HG03095 (cell line): ENCODE measurements around the gene CRTAC1.
"Not testable (repeated sequence)": the region's sequence is repeated elsewhere in the genome, so short reads cannot be mapped to it uniquely, and the experiment has no call there.

Source experiments
- ATAC-seq: cut with Tn5 transposase; IDR thresholded peaks from one replicate; pipeline ENCODE4 v1.9.1; 2021; ENCODE audit warnings: moderate library complexity; ENCODE audit not compliant: unreplicated experiment

The CRTAC1 gene

DNA sequence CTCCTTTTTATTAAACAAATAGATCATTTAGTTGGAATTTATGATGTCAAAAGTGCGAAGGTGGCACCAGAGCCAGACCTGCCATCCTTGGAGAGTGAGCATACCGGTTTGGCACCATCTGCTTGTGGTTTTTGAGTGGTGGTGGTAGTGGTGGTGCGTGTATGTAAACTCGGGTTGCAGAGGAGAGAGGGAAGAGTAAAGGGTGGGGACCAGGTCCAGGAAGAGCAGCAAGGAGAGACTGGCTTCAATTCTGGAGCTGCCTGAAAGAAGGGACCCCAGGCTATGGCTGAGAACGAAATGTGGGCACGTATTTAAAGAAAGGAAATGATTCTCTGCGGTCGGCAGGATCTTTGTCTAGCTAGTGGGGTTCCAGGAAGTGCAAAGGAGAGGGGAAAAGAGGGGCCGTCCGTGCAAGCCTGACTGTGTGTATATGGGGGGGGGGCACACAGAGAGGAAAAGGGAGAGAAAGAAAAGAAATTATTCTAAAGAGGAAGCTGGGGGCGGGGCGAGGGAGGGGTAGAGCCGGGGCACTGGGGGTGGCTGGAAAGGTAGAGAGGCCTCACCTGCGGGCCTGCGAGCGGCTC lies 181.2 kb downstream of the CRTAC1 start:
- peak; percentile 7 for ATAC-seq

DNA sequence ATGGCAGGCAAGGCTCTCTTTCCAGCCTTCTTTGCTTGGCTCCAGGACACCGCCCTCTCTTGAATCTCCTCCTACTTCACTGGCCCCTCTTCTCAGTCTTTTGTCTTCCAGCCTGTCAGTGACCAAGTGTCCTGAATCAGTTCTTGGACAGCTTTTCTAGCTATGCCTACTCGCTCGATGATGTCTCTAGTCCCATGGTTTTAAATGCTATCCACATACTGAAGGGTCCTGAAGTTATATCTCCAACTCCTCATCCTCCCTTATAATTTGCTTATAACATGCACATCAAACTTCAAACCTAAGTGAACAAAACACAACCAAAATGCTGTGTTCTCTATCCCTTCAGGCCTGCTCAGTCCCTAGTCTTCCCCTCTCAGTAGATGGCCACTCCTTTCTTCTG lies 185.7 kb downstream of the CRTAC1 start:
- ATAC-seq: no peak

DNA sequence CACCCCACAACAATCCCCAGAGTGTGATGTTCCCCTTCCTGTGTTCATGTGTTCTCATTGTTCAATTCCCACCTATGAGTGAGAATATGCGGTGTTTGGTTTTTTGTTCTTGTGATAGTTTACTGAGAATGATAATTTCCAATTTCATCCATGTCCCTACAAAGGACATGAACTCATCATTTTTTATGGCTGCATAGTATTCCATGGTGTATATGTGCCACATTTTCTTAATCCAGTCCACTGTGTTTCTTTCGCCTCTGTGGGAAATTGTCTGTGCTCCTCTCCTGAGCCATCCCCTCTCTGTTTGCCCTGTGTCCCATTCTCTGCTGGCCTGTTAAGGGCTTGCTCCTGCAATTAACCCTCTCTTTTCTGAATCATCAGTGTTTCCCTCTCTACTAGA lies 186.4 kb downstream of the CRTAC1 start:
- not testable (repeated sequence) for ATAC-seq

DNA sequence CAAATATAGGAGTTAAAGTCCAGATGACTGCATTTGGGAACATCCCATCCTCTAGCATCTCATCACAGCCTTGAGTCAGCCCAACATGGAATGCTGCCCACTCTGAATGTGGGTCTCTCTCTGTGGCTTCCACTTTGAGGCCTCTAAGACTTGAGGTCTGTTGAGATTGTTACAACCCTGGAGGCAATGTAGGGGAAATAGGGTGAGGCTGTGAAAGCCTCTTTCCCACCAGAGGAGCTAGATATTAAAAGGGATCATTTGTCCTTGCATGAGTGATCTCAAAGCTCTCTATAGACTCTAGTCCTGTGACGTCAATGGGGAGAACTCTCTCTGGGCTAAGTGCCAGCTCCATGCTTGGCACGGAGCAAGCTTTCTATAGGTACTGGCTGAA lies 187.1 kb downstream of the CRTAC1 start:
- no peak for ATAC-seq

DNA sequence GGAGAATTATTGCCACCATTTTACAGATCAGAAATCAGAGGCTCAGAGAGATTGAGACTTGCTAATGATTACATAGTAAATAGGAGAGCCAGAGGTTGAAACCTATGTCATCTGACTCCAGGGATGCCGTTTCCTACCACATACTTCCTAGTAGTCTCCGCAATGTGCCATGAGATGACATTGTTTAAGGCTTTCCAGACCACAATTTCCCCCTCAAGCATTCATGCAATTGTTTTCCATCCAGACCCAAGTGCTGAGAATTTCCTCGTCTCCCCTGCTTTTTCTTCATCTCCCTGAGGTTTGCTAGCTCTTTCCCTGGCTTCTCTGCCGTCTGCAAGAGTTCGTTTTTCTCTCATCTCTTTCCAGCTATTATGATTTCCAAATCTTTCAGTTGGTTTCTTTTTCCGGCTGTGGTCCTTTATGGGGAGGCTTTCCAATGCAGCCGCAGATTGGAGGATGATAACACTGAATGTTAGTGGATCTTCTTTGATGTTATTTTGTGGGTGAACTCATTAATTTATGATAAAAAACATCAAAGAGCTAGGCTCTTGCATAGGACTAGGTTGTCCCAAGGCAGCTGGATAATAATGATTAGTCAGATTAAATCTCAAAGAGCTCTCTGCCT lies 187.7 kb downstream of the CRTAC1 start:
- no peak for ATAC-seq

DNA sequence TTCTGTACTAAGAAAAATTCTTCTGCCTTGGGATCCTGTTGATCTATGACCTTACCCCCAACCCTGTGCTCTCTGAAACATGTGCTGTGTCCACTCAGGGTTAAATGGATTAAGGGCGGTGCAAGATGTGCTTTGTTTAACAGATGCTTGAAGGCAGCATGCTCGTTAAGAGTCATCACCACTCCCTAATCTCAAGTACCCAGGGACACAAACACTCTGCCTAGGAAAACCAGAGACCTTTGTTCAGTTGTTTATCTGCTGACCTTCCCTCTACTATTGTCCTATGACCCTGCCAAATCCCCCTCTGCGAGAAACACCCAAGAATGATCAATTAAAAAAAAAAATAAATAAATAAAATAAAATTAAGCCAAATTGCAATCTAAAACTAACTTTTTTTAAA lies 188.3 kb downstream of the CRTAC1 start:
- ATAC-seq: not testable (repeated sequence)

DNA sequence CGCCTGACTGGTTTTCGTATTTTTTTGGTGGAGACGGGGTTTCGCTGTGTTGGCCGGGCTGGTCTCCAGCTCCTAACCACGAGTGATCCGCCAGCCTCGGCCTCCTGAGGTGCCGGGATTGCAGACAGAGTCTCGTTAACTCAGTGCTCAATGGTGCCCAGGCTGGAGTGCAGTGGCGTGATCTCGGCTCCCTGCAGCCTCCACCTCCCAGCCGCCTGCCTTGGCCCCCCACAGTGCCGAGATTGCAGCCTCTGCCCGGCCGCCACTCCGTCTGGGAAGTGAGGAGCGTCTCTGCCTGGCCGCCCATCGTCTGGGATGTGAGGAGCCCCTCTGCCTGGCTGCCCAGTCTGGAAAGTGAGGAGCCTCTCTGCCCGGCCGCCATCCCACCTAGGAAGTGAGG lies 189.3 kb downstream of the CRTAC1 start:
- ATAC-seq: not testable (repeated sequence)

DNA sequence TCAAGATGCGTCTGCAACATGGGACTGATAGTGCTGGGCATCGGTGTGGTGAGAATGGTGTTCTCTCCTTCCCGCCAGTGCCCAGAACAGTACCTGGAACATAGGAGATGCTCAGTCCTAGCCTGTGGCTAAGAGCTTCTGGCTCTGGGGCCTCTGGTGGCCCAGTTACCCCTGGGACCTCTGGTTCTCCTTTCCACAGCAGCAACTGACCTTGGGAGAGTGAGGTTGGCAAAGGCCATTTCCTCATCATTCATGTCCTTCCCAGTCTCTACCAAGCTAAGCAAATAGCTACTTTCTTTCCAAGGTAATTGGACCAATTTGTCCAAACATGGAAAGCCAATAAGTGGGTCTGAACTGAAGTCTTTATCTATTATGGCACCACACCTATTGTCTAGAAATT lies 192.3 kb downstream of the CRTAC1 start:
- no peak for ATAC-seq

DNA sequence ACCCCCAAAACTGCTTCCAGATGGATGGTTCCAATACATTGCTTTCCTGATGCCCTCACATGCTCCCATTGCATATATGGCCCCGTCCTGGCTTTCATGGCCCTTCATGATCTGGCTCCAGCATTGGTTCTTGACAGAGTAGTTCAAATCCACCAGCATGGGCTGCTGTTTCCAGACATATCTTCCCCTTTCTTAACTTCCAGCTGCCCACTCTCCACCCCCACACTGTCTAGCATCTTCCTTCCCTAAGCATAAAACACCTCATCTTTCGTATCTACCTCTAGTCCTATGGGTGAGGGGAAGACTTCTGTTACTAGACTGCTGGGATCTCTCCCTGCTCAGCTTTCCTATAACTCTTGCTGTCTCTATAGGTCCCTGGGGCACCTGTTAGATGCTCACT lies 194.0 kb downstream of the CRTAC1 start:
- no peak for ATAC-seq

DNA sequence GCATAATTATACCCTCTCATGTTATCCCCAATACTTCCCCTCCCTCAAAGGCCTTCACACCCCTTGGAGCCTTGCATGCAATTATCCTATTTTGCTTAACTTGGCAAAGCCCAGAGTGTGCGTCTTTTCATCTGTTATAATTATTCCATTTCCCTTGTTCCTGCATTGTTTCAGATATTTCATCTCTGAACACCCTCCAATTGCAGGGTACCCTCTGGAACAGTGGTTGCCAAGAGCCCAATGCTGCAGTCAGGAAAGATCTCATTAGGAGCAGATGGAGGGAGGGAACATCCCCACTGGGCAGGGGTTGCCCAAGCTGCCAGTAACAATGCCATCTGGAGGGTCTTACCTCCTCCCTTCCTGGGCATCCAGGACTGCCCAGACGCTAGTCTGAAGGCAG lies 199.2 kb downstream of the CRTAC1 start:
- no peak for ATAC-seq

DNA sequence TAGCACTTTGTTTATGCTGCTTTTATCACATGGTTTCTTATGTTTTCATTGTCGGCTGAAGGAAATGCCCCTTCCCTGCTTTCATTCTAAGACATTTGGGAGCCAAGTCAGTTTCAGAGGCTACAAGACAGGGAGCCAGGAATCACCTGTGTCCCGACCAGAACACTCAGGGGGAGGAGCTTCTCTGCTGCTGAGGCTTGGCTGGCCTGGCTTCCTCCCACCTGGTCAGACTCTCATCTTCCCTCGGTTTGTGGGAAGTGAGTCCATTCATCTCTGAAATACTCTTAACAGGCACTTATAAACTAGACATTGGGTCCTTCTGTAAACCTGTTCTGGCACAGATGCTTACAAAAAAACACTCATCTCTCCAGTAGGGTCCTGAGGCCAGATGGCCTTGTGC lies 200.4 kb downstream of the CRTAC1 start:
- ATAC-seq: no peak

DNA sequence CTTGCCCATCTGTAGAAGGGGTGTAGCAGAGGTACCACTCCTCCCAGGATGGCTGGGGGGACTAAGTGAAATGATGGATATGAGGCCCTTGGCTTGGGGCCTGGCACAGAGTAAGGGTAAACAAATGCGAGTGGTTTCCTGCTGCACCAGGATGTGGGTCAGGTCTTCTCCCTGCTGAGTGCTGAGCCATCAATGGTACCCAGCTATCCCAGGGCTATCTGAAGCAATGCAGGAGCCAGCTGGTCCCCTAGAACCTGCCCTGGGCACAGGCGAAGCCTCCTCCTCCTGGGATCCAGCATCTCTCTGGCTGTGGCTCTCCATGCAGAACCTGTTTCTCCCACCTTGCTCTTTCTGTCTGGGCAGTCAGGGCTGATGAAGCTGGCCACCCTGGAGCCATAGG lies 201.7 kb downstream of the CRTAC1 start:
- ATAC-seq: no peak

DNA sequence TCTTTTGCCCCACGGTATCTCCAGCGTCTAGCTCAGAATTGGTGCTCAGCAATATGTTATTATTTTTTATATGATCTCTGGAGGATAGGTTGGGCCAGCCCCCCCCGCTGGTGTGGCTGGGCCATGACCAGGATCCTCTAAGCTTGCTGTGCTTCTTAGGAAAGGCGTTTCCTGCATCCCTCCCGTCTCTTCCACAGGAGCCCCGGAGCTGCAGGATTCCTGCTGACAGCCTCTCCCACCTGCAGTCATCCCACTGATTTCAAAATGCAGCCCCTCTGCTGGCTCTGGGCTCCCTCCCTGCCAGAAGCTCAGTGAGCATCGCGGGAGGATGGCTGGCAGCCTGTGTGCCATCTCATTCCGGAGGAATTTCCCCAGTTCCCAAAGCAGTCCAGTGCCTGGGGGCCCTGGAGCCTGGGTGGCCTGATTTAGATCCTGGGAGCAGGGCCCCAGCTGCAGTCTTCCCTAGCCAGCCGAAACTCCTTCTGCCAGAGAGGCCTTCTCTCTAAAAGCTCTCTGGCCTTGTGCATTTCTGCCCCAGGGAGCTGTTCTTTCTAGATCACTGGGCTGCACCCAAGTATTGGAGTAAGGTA lies 202.6 kb downstream of the CRTAC1 start:
- no peak for ATAC-seq

DNA sequence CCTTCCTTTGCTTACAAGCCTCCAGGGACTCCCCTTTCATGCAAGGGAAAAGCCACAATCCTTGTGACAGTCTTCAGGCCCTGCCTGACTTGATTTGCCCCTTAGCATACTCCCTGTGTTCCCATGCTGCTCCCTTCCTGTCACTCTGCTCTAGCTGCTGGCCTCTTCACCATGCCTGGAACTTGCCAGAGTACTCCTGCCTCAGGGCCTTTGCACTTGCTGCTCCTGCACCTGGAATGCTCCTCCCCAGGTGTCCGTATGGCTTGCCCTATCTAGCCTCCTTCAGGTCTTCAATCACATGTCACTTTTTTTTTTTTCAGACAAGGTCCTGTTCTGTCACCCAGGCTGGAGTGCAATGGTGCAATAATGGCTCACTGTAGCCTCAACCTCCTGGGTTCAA lies 203.5 kb downstream of the CRTAC1 start:
- no peak for ATAC-seq

DNA sequence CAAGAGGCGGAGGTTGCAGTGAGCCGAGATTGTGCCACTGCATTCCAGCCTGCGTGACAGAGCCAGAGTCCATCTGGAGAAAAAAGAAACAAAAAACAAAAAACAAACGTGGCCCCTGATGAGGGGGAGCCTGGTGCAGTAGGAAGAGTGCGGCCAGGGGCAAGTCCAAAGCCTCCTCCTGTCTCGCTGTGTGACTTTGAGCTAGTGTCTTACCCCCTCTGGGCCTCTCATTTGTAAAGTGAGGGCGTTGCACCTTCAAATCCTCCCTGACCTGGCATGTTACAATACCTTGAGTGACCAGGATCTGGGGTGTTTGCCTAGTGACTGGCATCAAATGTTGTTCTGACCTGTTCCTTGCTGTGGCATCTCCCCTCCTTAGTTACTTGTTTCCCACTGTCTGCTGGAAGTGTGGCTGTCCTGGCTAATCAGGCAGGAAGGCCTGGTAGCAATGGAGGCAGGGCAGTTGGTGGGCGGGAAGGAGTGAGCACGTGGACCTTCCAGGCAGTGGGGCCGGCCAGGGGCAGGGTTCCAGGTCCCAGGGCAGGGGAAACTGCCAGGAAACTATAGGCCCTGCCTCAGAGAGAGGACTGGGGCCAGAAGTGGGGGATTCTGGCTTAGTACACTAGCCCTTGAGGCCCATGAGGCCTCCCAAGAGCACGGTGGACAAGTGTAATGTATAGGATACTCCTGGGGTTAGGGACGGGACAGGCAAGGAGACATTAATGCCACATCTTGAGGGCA lies 205.2 kb downstream of the CRTAC1 start:
- no peak for ATAC-seq

DNA sequence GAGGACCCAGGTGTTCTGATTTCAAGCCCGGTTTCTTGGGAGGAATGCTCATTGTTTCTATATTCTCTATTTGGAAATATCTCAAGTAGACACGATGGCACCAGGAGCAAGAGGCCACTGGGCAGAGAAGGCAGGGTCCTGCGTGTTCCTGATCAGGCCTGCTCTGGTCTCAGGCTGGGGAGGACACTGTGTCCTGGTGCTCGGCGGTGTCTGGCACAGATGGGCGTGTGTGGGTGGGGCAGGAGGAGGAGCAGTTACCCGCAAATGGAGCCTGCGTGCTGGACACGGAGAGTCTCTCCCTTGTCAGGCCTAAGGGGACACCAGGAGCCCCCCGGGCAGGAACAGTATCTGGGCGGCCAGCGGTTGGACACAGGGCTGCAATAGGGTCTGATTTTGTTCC lies 206.7 kb downstream of the CRTAC1 start:
- no peak for ATAC-seq

DNA sequence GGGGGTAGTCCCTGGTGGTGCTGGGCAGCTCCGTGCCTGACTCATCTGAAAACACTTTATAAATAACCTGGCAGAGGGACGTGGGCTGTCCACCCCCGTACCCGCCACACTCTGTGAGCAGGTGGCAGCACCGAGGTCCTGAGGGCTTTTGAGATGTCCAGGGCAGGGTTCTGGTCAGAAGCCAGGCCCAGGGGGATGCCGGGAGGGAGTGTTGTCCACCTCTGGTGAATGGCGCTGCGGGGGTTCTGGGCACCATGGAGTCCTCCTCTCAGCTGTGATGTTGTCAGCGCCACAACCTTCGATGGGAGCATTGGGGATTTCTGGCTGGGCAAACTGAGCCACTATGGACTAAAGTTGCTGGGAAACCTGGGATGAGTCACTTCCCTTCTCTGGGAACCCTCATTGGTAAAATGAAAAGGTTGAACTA lies 208.1 kb downstream of the CRTAC1 start:
- no peak for ATAC-seq

DNA sequence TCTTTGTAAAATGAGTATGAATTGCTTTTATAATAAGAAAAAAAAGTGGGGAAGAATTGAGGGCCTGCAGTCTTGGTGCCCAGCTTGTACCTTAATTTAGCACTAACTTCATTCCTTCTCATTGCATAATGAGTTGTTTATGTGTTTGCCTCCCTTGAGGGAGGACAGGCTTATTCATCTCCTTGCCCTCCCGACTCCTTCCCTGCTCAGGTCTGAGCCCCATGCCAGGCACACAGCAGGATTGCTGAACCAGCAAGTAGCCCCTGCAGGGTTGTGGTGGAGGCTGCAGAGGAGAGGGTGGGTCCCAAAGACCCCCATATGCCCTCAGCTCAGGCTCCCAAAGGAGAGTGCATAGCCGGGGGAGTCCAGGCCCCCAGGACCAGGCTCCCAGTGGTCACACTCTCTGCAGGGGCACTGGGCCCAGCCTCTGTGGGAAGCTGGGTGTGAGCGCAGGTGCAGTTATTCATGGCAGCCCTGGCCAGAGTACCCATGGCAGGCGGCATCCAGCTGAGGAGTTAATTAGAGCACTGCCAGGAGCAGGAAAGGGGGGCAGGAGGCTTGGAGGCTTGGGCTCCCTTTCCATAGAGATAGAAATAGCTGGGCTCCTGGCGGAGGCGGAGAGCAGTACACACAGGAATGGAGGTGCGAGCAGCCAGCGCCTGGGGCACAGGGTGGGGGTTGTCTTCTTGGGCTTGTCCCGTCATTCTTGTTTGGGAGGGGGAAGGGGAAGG lies 208.9 kb downstream of the CRTAC1 start:
- no peak for ATAC-seq

DNA sequence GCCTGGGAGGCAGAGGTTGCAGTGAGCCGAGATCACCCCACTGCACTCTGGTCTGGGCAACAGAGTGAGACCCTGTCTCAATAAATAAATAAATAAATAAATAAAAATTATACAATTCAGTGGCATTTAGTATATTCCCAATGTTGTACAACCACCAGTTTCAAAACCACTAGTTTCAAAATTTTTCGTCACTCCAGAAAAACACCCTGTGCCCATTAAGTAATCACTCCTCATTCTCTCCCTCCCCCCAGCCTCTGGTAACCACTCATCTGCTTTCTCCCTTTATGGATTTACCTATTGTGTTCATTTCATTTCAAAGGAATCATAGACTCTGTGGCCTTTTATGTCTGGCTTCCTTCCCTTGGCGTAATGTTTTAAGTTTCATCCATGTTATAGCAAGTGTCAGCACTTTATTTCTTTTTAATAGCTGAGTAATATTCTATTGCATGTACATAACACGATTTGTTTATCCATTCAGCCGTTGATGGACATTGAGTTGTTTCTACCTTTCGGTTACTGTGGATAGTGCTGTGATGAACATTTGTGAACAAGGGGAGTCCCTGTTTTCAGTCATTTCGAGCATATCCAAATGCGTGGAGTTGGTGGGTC lies 210.2 kb downstream of the CRTAC1 start:
- ATAC-seq: no peak

DNA sequence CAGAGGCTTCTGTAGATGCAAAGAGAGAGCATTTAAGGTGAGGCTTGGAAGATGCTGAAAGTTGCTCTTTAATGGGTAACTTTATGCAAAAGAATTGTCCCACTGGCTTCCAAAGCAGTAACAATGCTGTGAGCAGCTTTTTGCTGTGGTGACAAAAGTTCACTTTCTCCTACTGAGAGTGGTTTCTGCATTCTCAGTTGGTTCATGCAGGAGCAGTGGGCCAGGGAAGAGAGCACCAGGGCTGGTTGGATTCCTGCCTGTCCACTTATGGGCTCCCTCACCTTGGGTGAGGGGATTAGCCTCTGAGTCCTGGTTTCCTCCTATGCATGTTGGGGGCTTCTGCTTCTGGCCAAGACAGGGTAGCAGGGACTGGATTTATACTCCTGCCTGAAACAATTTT lies 211.8 kb downstream of the CRTAC1 start:
- ATAC-seq: no peak

DNA sequence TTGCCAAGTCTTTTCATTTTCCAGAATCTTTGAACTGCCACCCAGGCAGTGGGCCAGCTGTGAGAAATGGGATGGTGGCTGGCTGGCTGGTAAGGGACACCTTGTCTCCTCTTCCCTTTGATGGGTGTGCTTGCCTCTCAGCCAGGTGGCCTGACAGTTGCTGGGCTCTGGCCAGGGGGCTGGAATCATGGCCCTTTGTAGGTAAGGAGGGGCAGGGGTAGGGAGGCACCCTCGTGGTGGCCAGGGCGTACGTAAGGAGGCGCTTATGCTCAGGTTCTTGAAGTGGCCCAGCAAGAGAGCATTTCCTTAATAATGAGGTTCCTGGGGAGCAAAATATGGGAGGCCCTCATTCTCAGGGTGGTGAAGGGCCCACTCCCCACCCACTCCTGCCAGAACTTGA lies 213.8 kb downstream of the CRTAC1 start:
- ATAC-seq: no peak
